HepG2 (cell line): ENCODE measurements around the gene LSM2. TPM values are rescaled to one million over a fixed set of nuclear protein-coding genes. Genes with fewer than 3 reads are reported as not detected.

ENCODE experiments used
- CSRNP2 ChIP-seq: sonication (generic); formaldehyde crosslinking; conservative IDR thresholded peaks from 2 replicates; pipeline ENCODE4 v1.8.0; 2022; ENCODE audit warnings: low read depth, missing genetic modification reagents
- JARID2 ChIP-seq: sonication (generic); formaldehyde crosslinking; IDR thresholded peaks from 2 replicates; pipeline ENCODE4 v1.8.1; 2023; ENCODE audit warnings: missing genetic modification reagents, inconsistent platforms; ENCODE audit not compliant: insufficient replicate concordance
- KDM1A ChIP-seq: IDR thresholded peaks from 2 replicates; pipeline ENCODE4 v1.6.1; 2016; ENCODE audit warnings: missing compliant biosample characterization
- KDM5A ChIP-seq: fragments of 200-600 bp; sonication (generic); IDR thresholded peaks from 2 replicates; pipeline ENCODE4 v1.7.0; 2018; ENCODE audit warnings: antibody characterized with exemption, mild to moderate bottlenecking, low read length, borderline replicate concordance
- KLF6 ChIP-seq: IDR thresholded peaks from 2 replicates; pipeline ENCODE4 v1.8.0; 2016; ENCODE audit warnings: missing biosample characterization, missing genetic modification reagents
- NFYB ChIP-seq: sonication (generic); formaldehyde crosslinking; IDR thresholded peaks from 2 replicates; pipeline ENCODE4 v1.4.0; 2020; ENCODE audit warnings: missing genetic modification reagents
- PCBP2 ChIP-seq: fragments of 200-400 bp; formaldehyde crosslinking; optimal IDR thresholded peaks from 2 replicates; pipeline ENCODE3; 2018; ENCODE audit warnings: low read length, low read depth; ENCODE audit not compliant: poor library complexity, severe bottlenecking
- PHB2 ChIP-seq: fragments of 450-650 bp; IDR thresholded peaks from 2 replicates; pipeline ENCODE4 v1.6.1; 2018; ENCODE audit not compliant: partially characterized antibody
- PRDM4 ChIP-seq: sonication (generic); formaldehyde crosslinking; IDR thresholded peaks from 2 replicates; pipeline ENCODE4 v1.9.0; 2021; ENCODE audit warnings: missing genetic modification reagents, borderline replicate concordance
- RAD21 ChIP-seq: fragments of 450-650 bp; formaldehyde crosslinking; IDR thresholded peaks from 2 replicates; pipeline ENCODE4 v1.5.0; 2020; ENCODE audit warnings: mild to moderate bottlenecking
- SMAD3 ChIP-seq: sonication (generic); formaldehyde crosslinking; IDR thresholded peaks from 2 replicates; pipeline ENCODE4 v1.4.0; 2020; ENCODE audit warnings: missing genetic modification reagents
- SMC3 ChIP-seq: IDR thresholded peaks from 2 replicates; pipeline ENCODE4 v1.6.1; 2011; ENCODE audit warnings: low read length, improper control_type of control experiment
- SRY ChIP-seq: sonication (generic); formaldehyde crosslinking; IDR thresholded peaks from 2 replicates; pipeline ENCODE4 v1.8.0; 2022; ENCODE audit warnings: mild to moderate bottlenecking, missing genetic modification reagents
- TCF7L2 ChIP-seq: IDR thresholded peaks from 2 replicates; pipeline ENCODE4 v1.6.1; 2011; ENCODE audit warnings: mild to moderate bottlenecking, low read depth, low read length, moderate library complexity
- THAP9 ChIP-seq: sonication (generic); formaldehyde crosslinking; IDR thresholded peaks from 2 replicates; pipeline ENCODE4; 2020; ENCODE audit warnings: missing genetic modification reagents, mild to moderate bottlenecking, borderline replicate concordance
- ZNF335 ChIP-seq: sonication (generic); formaldehyde crosslinking; IDR thresholded peaks from 2 replicates; pipeline ENCODE4 v1.4.0; 2020; ENCODE audit warnings: missing genetic modification reagents
- ZNF362 ChIP-seq: sonication (generic); formaldehyde crosslinking; IDR thresholded peaks from 2 replicates; pipeline ENCODE4 v1.4.0; 2020; ENCODE audit warnings: missing genetic modification reagents, mild to moderate bottlenecking, borderline replicate concordance
- ZSCAN25 ChIP-seq: sonication (generic); formaldehyde crosslinking; IDR thresholded peaks from 2 replicates; pipeline ENCODE4 v1.8.0; 2022; ENCODE audit warnings: mild to moderate bottlenecking, missing genetic modification reagents
- polyA plus RNA-seq, 8 experiments: library from polyadenylated mRNA; depleted of rRNA in 3 of 8; stranded (reverse) in 7 of 8; unstranded in 1 of 8; fragments of >200 nt; fragmentation: Illumina TruSeq in 4 of 8; extraction: Trizol in 4 of 8; gene quantifications; 2 replicates each; pipeline versions ENCODE4 v1.2.1 to v1.2.3, GENCODE V29; 2011 to 2016; ENCODE audit warnings: low read depth in 4 of 8, missing spikeins in 1 of 8, mixed read lengths in 1 of 8; ENCODE audit not compliant: insufficient read depth in 1 of 8
- total RNA-seq, 5 experiments: library from RNA; depleted of rRNA; stranded (reverse); fragments of >200 nt; fragmentation: Illumina TruSeq; extraction: Trizol; gene quantifications; 2 replicates each; pipeline ENCODE4 v1.2.3, GENCODE V29; 2016; ENCODE audit warnings: low read depth in 1 of 5
- TF ChIP-seq, protein P1 (sequence below): IDR thresholded peaks from 2 replicates; pipeline ENCODE4 v1.6.1; 2018; ENCODE audit warnings: missing genetic modification reagents

LSM2 gene
- total and polyA plus RNA-seq, 2 of the 13 experiments (the other 11 are each of a cell fraction or from before 2014, with no cell fraction given), result 69.4 to 90.5 TPM

- TF ChIP-seq THAP9 (CRISPR knock-in tag), result no peak
- peak; percentile 84; the same call in 1 of the 2 replicates for TF ChIP-seq KDM5A
- TF ChIP-seq ZNF362, result peak; percentile 91
- TF ChIP-seq ZNF335 (CRISPR knock-in tag), result 0 out of 2 replicates have a peak, but pooled peaks have one; percentile 21
- TF ChIP-seq TCF7L2, result no peak
- TF ChIP-seq, protein P1, sequence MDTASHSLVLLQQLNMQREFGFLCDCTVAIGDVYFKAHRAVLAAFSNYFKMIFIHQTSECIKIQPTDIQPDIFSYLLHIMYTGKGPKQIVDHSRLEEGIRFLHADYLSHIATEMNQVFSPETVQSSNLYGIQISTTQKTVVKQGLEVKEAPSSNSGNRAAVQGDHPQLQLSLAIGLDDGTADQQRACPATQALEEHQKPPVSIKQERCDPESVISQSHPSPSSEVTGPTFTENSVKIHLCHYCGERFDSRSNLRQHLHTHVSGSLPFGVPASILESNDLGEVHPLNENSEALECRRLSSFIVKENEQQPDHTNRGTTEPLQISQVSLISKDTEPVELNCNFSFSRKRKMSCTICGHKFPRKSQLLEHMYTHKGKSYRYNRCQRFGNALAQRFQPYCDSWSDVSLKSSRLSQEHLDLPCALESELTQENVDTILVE (CRISPR knock-in tag), result peak; percentile 44; the same call in 1 of the 2 replicates
- peak; percentile 41; the same call in 1 of the 2 replicates for TF ChIP-seq RAD21 (CRISPR knock-in tag)
- peak; percentile 60; the same call in 1 of the 2 replicates for TF ChIP-seq KLF6 (CRISPR knock-in tag)
- no peak for TF ChIP-seq ZSCAN25
- no peak for TF ChIP-seq SMAD3 (CRISPR knock-in tag)
- no peak for TF ChIP-seq CSRNP2 (CRISPR knock-in tag)
- peak; percentile 52; the same call in 1 of the 2 replicates for TF ChIP-seq SMC3
- TF ChIP-seq PHB2, result no peak
- no peak for TF ChIP-seq PCBP2
- TF ChIP-seq NFYB (CRISPR knock-in tag), result no peak
- no peak for TF ChIP-seq SRY (CRISPR knock-in tag)
- TF ChIP-seq PRDM4 (CRISPR knock-in tag), result no peak
- TF ChIP-seq KDM1A (CRISPR knock-in tag), result no peak
- no peak for TF ChIP-seq JARID2 (CRISPR knock-in tag)
These were observed 23.0 kb upstream of the LSM2 start (continued) for GRCh38 chr6:31829633-31830283.
